Panc1 (cell line): ENCODE data around the gene RALGPS1. TPM values are rescaled to one million over a fixed set of nuclear protein-coding genes. Genes with fewer than 3 reads are reported as not detected.

Source experiments
- ATAC-seq: fragments of 200-7000 bp; cut with Tn5 transposase; 2 replicates; pipeline ENCODE4 v1.9.1; 2020; ENCODE audit warnings: mild to moderate bottlenecking, moderate library complexity
- BruUV-seq: library from RNA; stranded (reverse); fragments of 400-500 nt; replicated peaks from 2 replicates; lab custom pipeline; 2021; lab: Mats Ljungman, UMichigan
- CTCF ChIA-PET: fragments of 300-600 bp; sonication (Branson Sonifier 250); formaldehyde crosslinking; loops from one replicate; lab custom pipeline; 2022; ENCODE audit warnings: antibody characterized with exemption; lab: Charles Lee
- POLR2A ChIA-PET: fragments of 300-600 bp; sonication (Branson Sonifier 250); formaldehyde crosslinking; loops from one replicate; lab custom pipeline; 2022; ENCODE audit warnings: antibody characterized with exemption; lab: Charles Lee
- DNase-seq: peaks from one replicate; pipeline ENCODE4 v3.0.0-alpha.2; 2010; ENCODE audit warnings: low read depth, low spot score
- H3K27ac ChIP-seq: 2 replicates; pipeline ENCODE4 v1.5.1; 2011; ENCODE audit warnings: mild to moderate bottlenecking, low read length, inconsistent platforms
- H3K27me3 ChIP-seq: fragments of 200-500 bp; sonication (Bioruptor generic); 2 replicates; pipeline ENCODE4 v1.6.0; 2014; ENCODE audit warnings: low read length, inconsistent platforms; ENCODE audit not compliant: control insufficient read depth, insufficient read depth
- H3K36me3 ChIP-seq: fragments of 200-500 bp; sonication (Bioruptor generic); 2 replicates; pipeline ENCODE4 v1.5.1; 2014; ENCODE audit warnings: inconsistent platforms, mild to moderate bottlenecking, low read length, moderate library complexity; ENCODE audit not compliant: control insufficient read depth, insufficient read depth
- H3K4me1 ChIP-seq: 2 replicates; pipeline ENCODE4 v1.5.1; 2011; ENCODE audit warnings: inconsistent platforms, mild to moderate bottlenecking, low read length, moderate library complexity; ENCODE audit not compliant: control insufficient read depth, insufficient read depth
- H3K4me3 ChIP-seq, 2 experiments: 2 replicates each; pipeline ENCODE4 v1.5.1; 2011 to 2012; ENCODE audit warnings: low read depth in 2 of 2, low read length in 2 of 2, mild to moderate bottlenecking in 2 of 2, inconsistent platforms in 1 of 2, moderate library complexity in 1 of 2
- H3K9me3 ChIP-seq: fragments of 200-500 bp; sonication (Bioruptor generic); 2 replicates; pipeline ENCODE4 v1.5.1; 2014; ENCODE audit warnings: low read depth, mild to moderate bottlenecking, inconsistent platforms, low read length, moderate library complexity; ENCODE audit not compliant: control insufficient read depth, insufficient read depth
- POLR2AphosphoS5 ChIP-seq: IDR thresholded peaks from 2 replicates; pipeline ENCODE4 v1.6.1; 2012; ENCODE audit warnings: mild to moderate bottlenecking, low read depth, low read length, moderate library complexity
- SIN3A ChIP-seq: IDR thresholded peaks from 2 replicates; pipeline ENCODE4 v1.6.1; 2012; ENCODE audit warnings: low read depth, mild to moderate bottlenecking, low read length, moderate library complexity, borderline replicate concordance; ENCODE audit not compliant: insufficient read depth
- TCF7L2 ChIP-seq: IDR thresholded peaks from 2 replicates; pipeline ENCODE4 v1.6.1; 2011; ENCODE audit warnings: mild to moderate bottlenecking, low read depth, low read length, inconsistent platforms
- in situ Hi-C: cut with HindIII; loops from 2 replicates; pipeline ENCODE4 v1.10.0; 2016; ENCODE audit warnings: low sequenced_read_pairs, low pct_unique_long_range_greater_than_20kb
- intact Hi-C: fragments of 100-400 bp; cut with micrococcal nuclease; formaldehyde crosslinking; loops from one replicate; pipeline ENCODE4 v1.10.0; 2022; ENCODE audit not compliant: unreplicated experiment
- total RNA-seq: library from RNA; stranded (reverse); gene quantifications from one replicate; pipeline ENCODE4 v1.2.1, GENCODE V29; 2021; ENCODE audit not compliant: unreplicated experiment
- TF ChIP-seq, protein P1 (sequence below): fragments of 450-650 bp; IDR thresholded peaks from 2 replicates; pipeline ENCODE4 v1.5.1; 2017; ENCODE audit warnings: mild to moderate bottlenecking
- TF ChIP-seq, protein P2 (sequence below), 2 experiments: IDR thresholded peaks; 2 replicates each; pipeline ENCODE4 v1.6.1; 2011 to 2012; ENCODE audit warnings: low read depth in 2 of 2, control low read depth in 1 of 2, low read length in 1 of 2, mild to moderate bottlenecking in 1 of 2, moderate library complexity in 1 of 2; ENCODE audit not compliant: insufficient read depth in 1 of 2

The RALGPS1 gene
- total RNA-seq, 1 experiment from 2014 or later: 7.2 TPM

DNA sequence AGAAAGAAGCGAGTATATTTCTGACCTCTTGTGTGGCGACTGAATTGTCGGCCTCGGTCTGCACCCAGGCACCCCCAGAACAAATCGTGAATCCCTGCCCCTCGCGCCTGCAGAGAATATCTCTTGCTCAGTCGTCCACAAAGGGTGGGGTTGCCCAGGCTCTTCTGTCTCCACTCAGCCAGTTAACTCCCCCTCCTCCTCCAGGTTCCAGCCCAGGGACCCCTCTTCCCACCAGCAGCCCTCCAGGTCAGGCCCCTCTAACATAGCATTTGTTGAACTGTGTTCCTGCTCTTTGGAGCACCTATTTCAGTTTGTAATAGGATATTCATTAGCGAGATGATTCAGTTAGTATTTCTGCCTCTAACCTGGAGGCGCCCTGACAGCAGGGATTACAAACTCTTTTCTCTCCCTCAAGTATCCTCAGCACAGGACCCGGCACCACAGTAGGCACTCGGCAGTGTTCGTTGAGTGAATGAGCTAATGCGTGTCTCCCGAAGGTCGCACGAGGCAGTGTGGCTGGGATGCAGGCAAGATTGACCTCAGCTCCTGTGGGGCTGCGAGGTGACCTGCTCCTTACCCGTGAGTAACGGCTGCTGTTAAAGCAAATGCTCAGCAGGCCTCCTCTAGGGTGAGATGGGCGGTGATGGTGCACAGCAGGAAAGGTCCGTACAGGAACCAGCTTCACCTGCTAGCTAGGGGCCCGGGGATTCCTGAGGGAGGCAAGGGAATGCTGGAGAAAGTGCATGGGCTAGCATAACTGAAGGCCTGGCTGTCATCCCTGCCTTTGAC lies 28.4 kb upstream of the RALGPS1 start:
- in situ Hi-C loops: no loop called here
- no TSS peak for BruUV-seq
- Histone ChIP-seq H3K27me3 (no peaks in the 10 kb centered on the region), H3K4me3 (no peak overlapping the region), H3K9me3 (no peaks in the 10 kb centered on the region), H3K36me3 (no peaks in the 10 kb centered on the region), H3K4me1 (no peaks in the 10 kb centered on the region), H3K27ac (no peak overlapping the region)
- ChIA-PET POLR2A (no interaction called here), CTCF (no interaction called here)
- intact Hi-C loops: no loop called here
- TF ChIP-seq, protein P1, sequence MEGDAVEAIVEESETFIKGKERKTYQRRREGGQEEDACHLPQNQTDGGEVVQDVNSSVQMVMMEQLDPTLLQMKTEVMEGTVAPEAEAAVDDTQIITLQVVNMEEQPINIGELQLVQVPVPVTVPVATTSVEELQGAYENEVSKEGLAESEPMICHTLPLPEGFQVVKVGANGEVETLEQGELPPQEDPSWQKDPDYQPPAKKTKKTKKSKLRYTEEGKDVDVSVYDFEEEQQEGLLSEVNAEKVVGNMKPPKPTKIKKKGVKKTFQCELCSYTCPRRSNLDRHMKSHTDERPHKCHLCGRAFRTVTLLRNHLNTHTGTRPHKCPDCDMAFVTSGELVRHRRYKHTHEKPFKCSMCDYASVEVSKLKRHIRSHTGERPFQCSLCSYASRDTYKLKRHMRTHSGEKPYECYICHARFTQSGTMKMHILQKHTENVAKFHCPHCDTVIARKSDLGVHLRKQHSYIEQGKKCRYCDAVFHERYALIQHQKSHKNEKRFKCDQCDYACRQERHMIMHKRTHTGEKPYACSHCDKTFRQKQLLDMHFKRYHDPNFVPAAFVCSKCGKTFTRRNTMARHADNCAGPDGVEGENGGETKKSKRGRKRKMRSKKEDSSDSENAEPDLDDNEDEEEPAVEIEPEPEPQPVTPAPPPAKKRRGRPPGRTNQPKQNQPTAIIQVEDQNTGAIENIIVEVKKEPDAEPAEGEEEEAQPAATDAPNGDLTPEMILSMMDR: no peak
- TF ChIP-seq, protein P2, sequence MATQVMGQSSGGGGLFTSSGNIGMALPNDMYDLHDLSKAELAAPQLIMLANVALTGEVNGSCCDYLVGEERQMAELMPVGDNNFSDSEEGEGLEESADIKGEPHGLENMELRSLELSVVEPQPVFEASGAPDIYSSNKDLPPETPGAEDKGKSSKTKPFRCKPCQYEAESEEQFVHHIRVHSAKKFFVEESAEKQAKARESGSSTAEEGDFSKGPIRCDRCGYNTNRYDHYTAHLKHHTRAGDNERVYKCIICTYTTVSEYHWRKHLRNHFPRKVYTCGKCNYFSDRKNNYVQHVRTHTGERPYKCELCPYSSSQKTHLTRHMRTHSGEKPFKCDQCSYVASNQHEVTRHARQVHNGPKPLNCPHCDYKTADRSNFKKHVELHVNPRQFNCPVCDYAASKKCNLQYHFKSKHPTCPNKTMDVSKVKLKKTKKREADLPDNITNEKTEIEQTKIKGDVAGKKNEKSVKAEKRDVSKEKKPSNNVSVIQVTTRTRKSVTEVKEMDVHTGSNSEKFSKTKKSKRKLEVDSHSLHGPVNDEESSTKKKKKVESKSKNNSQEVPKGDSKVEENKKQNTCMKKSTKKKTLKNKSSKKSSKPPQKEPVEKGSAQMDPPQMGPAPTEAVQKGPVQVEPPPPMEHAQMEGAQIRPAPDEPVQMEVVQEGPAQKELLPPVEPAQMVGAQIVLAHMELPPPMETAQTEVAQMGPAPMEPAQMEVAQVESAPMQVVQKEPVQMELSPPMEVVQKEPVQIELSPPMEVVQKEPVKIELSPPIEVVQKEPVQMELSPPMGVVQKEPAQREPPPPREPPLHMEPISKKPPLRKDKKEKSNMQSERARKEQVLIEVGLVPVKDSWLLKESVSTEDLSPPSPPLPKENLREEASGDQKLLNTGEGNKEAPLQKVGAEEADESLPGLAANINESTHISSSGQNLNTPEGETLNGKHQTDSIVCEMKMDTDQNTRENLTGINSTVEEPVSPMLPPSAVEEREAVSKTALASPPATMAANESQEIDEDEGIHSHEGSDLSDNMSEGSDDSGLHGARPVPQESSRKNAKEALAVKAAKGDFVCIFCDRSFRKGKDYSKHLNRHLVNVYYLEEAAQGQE (IDR thresholded peaks at IDR 0.05; ENCODE audit: insufficient read depth in 1 of 2, low read depth in 2 of 2, low read length in 1 of 2): no peak
- no peak for TF ChIP-seq TCF7L2
- no peak for TF ChIP-seq POLR2AphosphoS5
- no peak; the same call in 1 of the 2 replicates for ATAC-seq
- DNase-seq: no peak

DNA sequence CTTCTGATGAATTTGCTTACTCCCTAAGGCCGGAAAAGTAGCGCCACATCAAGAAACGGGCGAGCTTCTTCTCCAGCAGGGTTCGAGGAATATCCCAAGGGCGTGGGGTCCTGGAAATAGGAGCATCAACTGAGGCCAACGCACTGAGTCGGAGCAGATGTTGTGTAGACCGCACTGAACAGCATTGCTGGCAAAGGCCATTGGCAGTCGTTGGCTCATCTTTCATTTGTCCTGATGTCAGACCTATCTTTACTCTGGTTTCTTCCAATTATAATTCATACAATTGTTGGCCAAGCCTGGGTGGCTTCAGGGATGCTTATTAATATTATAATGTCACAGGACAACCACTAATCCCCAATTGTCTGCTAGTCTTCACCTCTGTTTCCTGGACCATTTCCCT lies 27.7 kb upstream of the RALGPS1 start:
- no TSS peak for BruUV-seq
- ChIA-PET POLR2A (no interaction called here), CTCF (no interaction called here)
- no peak for ATAC-seq
- Histone ChIP-seq H3K36me3 (no peaks in the 10 kb centered on the region), H3K9me3 (no peaks in the 10 kb centered on the region), H3K4me3 (no peak overlapping the region), H3K4me1 (no peaks in the 10 kb centered on the region), H3K27ac (no peak overlapping the region), H3K27me3 (no peaks in the 10 kb centered on the region)
- intact Hi-C loops: no loop called here
- DNase-seq: no peak
- in situ Hi-C loops: no loop called here
- TF ChIP-seq POLR2AphosphoS5 (no peak), TCF7L2 (no peak), SIN3A (no peak)
- TF ChIP-seq, protein P1: no peak
- TF ChIP-seq, protein P2 (IDR thresholded peaks at IDR 0.05; ENCODE audit: insufficient read depth in 1 of 2, low read depth in 2 of 2, low read length in 1 of 2): no peak
